Body of pancreas (tissue), 4 donors: Measurements from ENCODE around the gene KRTAP2-4.

Experiments
- CTCF ChIP-seq, 7 experiments: fragments of 450-650 bp in 4 of 7; fragments of 200-600 bp in 3 of 7; sonication (generic) in 3 of 7; IDR thresholded peaks; one replicate each; pipeline ENCODE4 v1.5.1; 2016 to 2019; ENCODE audit warnings: antibody characterized with exemption in 7 of 7
- POLR2A ChIP-seq, 3 donors: fragments of 450-650 bp; IDR thresholded peaks; one replicate each; pipeline ENCODE4 v1.6.1; 2016; ENCODE audit warnings: antibody characterized with exemption in 3 of 3, mild to moderate bottlenecking in 2 of 3

GRCh38 chr17:41065829-41066624 lies at the start of gene KRTAP2-4:
- TF ChIP-seq CTCF (IDR thresholded peaks at IDR 0.05) (no peak), POLR2A (IDR thresholded peaks at IDR 0.05) (no peak)
